Measurements from ENCODE around the gene QDPR. TPM values are rescaled to one million over a fixed set of nuclear protein-coding genes. Genes with fewer than 3 reads are reported as not detected.

QDPR gene
- total and polyA plus RNA-seq, 10 of the 15 experiments (the other 5 are each of a cell fraction or from before 2014, with no cell fraction given) = 3.0 to 27.7 (median 11.8) TPM

GRCh38 chr4:17521595-17521994 is 9.7 kb upstream of the QDPR start (continued):
- TF ChIP-seq E2F4 (IDR thresholded peaks at IDR 0.05; ENCODE audit: low read depth, low read length) = no peak
- no peak for TF ChIP-seq ZNF24 (IDR thresholded peaks at IDR 0.05)
- no peak for TF ChIP-seq PAX8 (IDR thresholded peaks at IDR 0.05)

- H3K36me3 ChIP-seq (ENCODE audit: control insufficient read depth in 2 of 2, insufficient read depth in 2 of 2, low read length in 1 of 2) = no peaks in the 10 kb centered on the region
- ChIA-PET POLR2A (no interaction called here), RAD21 (ENCODE audit: unreplicated experiment) (no interaction called here), CTCF (no interaction called here), SMC1A (ENCODE audit: uncharacterized antibody, unreplicated experiment) (no interaction called here)
- H3K4me3 ChIP-seq = no peak overlapping the region
- ATAC-seq = no peak
- no peak overlapping the region for H3K27ac ChIP-seq (ENCODE audit: control insufficient read depth, insufficient read depth)
- no peak for DNase-seq (ENCODE audit: low read depth, low spot score)
- H4K20me1 ChIP-seq (ENCODE audit: control insufficient read depth, insufficient read depth) = no peaks in the 10 kb centered on the region
- H3K27me3 ChIP-seq (replicated peaks in 1 of 2; ENCODE audit: control insufficient read depth in 2 of 2, insufficient read depth in 2 of 2, low read length in 1 of 2) = no peaks in the 10 kb centered on the region
- no peak for FAIRE-seq
- intact Hi-C loops (cut with micrococcal nuclease; ENCODE audit: unreplicated experiment) = no loop called here
- no TSS peak for BruUV-seq (replicated peaks)
- in situ Hi-C loops (cut with MboI) = no loop called here
- no peaks in the 10 kb centered on the region; the same call in 1 of the 2 replicates for H3K4me1 ChIP-seq (ENCODE audit: control insufficient read depth, insufficient read depth, low read length)
- H3K9me3 ChIP-seq (replicated peaks; ENCODE audit: control insufficient read depth, insufficient read depth, low read length) = no peaks in the 10 kb centered on the region
- H3K9ac ChIP-seq (ENCODE audit: control insufficient read depth, insufficient read depth, low read length) = no peak overlapping the region
- H2AFZ ChIP-seq (ENCODE audit: control insufficient read depth, low read depth, low read length) = no peak overlapping the region
- no peak overlapping the region for H3K4me2 ChIP-seq (ENCODE audit: control insufficient read depth, insufficient read depth)
- WGBS (ENCODE audit: insufficient coverage, insufficient replicate concordance, low lambda C conversion rate, missing lambda C conversion rate) = 13% methylated on average over 5 of the region's 5 CpGs
- H3K79me2 ChIP-seq (ENCODE audit: control insufficient read depth, insufficient read depth, low read length) = no peaks in the 10 kb centered on the region
- TF ChIP-seq CREB1 (IDR thresholded peaks at IDR 0.05; ENCODE audit: low read depth) = no peak
- no peak for TF ChIP-seq KLF5 (IDR thresholded peaks at IDR 0.05; ENCODE audit: partially characterized antibody)
- no peak for TF ChIP-seq MTA2 (IDR thresholded peaks at IDR 0.05; ENCODE audit: low read depth)
- no peak for TF ChIP-seq IKZF2 (IDR thresholded peaks at IDR 0.05)
- TF ChIP-seq IRF4 (IDR thresholded peaks at IDR 0.05; ENCODE audit: low read depth, low read length) = no peak
- TF ChIP-seq HSF1 (IDR thresholded peaks at IDR 0.05; ENCODE audit: low read depth, low read length) = no peak
- no peak for TF ChIP-seq HDAC6 (IDR thresholded peaks at IDR 0.05; ENCODE audit: unreplicated experiment)
- TF ChIP-seq SKIL (IDR thresholded peaks at IDR 0.05; ENCODE audit: low read depth, poor library complexity, severe bottlenecking) = no peak
- TF ChIP-seq EP300 (IDR thresholded peaks at IDR 0.05; ENCODE audit: borderline replicate concordance in 1 of 2, control insufficient read depth in 1 of 2, low read depth in 2 of 2, low read length in 2 of 2) = no peak
- TF ChIP-seq RAD21 (IDR thresholded peaks at IDR 0.05; ENCODE audit: insufficient read depth, low read depth, low read length) = no peak
- TF ChIP-seq GABPA (IDR thresholded peaks at IDR 0.05; ENCODE audit: low read depth) = no peak
- TF ChIP-seq CREM (IDR thresholded peaks at IDR 0.05; ENCODE audit: low read depth) = no peak
- TF ChIP-seq FOXM1 (IDR thresholded peaks at IDR 0.05; ENCODE audit: low read depth, low read length) = no peak
- no peak for TF ChIP-seq USF1 (IDR thresholded peaks at IDR 0.05; ENCODE audit: borderline replicate concordance, extremely low read length, insufficient read depth, low read depth, low read length)
Observed at GRCh38 chr4:17517664-17518063, 5.8 kb upstream of the QDPR start.
